ENCODE measurements around the gene PFKL. TPM values are rescaled to one million over a fixed set of nuclear protein-coding genes. Genes with fewer than 3 reads are reported as not detected.

PFKL gene
- total RNA-seq, 4 donors from 2014 or later, result 68.5 to 103 (median 96.8) TPM

DNA sequence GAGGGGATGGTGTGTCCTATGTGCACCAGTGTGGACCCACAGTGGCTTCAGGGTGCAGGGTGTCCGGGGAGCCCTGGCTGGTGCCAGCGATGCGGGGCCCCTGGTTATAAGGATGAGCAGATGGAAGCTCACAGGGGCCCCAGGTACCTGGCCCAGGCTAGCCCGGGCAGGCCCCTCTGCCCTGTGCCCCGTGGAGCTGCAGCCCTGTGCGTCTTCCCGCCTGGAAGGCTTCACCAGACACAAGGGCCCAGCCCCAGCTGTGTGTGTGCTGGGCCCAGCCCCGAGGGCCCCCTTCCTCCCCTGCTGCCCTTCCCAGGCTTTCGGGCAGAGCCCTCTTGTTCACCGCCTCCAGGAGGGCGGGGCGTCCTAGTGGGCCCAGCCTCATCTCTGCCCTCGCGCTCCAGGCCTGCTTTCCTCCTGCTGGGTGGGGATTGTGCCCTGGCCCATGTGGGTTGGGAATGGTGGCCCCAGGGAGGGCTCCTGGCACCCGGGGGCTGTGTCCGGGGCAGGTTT lies 15.9 kb downstream of the PFKL start:
- intact Hi-C loops (cut with DNase I), result no loop called here
- no peak for DNase-seq
- no peak overlapping the region for H3K27ac ChIP-seq
- H3K4me3 ChIP-seq (replicated peaks in 1 of 3), result no peak overlapping the region
- peaks cover 28 to 36% of the 10 kb centered on the region in 2 donors for H3K36me3 ChIP-seq
- no peaks in the 10 kb centered on the region for H3K9me3 ChIP-seq
- H3K4me1 ChIP-seq, result no peaks in the 10 kb centered on the region
- no peaks in the 10 kb centered on the region for H3K27me3 ChIP-seq
- 85 to 100% methylated on average over 9 to 13 of the region's 16 CpGs for WGBS, 2 donors
- no peak for TF ChIP-seq POLR2A (IDR thresholded peaks at IDR 0.05)
- TF ChIP-seq, protein P1, sequence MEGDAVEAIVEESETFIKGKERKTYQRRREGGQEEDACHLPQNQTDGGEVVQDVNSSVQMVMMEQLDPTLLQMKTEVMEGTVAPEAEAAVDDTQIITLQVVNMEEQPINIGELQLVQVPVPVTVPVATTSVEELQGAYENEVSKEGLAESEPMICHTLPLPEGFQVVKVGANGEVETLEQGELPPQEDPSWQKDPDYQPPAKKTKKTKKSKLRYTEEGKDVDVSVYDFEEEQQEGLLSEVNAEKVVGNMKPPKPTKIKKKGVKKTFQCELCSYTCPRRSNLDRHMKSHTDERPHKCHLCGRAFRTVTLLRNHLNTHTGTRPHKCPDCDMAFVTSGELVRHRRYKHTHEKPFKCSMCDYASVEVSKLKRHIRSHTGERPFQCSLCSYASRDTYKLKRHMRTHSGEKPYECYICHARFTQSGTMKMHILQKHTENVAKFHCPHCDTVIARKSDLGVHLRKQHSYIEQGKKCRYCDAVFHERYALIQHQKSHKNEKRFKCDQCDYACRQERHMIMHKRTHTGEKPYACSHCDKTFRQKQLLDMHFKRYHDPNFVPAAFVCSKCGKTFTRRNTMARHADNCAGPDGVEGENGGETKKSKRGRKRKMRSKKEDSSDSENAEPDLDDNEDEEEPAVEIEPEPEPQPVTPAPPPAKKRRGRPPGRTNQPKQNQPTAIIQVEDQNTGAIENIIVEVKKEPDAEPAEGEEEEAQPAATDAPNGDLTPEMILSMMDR (IDR thresholded peaks at IDR 0.05), result no peak

DNA sequence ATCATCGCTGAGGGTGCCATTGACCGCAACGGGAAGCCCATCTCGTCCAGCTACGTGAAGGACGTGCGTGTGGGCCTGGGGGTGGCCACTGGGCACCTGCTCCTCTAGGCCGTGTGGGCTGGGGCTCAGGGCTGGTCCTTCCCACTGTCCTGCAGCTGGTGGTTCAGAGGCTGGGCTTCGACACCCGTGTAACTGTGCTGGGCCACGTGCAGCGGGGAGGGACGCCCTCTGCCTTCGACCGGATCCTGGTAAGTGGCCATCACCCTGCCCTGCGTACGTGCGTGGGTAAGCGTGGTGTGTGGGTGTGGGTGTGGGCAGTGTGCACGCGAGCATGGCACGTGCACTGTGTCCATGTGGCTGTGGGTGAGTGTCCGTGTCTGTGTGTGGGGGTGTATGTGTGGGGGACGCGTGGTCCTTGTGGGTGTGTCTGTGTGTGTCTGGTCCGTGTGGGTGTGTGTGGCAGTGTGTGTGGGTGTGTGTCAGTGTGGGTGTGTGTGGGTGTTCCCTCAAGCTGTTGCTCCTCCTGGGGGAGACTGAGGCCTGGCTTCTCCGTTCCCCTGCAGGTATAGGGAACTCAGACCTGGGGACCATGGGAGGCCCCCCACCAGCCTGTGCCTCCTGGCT lies 16.5 kb downstream of the PFKL start:
- Histone ChIP-seq H3K27ac (no peak overlapping the region), H3K4me1 (no peaks in the 10 kb centered on the region), H3K4me3 (replicated peaks in 1 of 3) (no peak overlapping the region), H3K9me3 (no peaks in the 10 kb centered on the region), H3K27me3 (no peaks in the 10 kb centered on the region), H3K36me3 (peaks cover 27 to 31% of the 10 kb centered on the region in 2 donors)
- 92 to 99% methylated on average over 8 to 11 of the region's 27 CpGs for WGBS, 2 donors
- intact Hi-C loops (cut with DNase I), result no loop called here
- TF ChIP-seq POLR2A (IDR thresholded peaks at IDR 0.05), result no peak
- TF ChIP-seq, protein P1 (IDR thresholded peaks at IDR 0.05), result no peak
- DNase-seq, result no peak

DNA sequence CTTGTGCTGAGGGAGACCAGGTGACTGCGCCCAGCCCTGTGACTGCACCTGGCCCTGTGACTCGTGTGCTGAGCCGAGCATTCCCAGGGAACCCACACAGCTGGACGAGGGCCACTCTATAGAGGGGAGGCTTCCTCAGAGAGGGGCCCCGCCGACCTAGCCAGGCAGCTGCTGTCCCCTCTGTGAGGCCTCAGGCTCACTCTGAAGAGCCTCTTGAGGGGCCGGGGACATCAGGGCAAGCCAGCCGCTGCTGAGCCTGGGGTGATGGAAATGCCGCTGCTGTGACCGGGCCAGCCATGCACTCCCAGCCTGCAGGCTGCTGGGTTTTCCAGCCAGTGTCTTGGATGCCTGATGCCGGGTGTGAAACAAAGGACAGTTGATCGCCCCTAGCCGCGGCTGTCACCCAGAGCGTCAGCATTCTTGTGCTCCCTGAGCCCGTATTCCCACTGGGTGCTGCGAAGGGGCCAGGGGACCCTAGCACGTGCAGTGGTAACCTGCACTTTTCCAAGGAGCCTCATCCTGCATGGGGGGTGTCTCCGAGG lies 17.5 kb downstream of the PFKL start:
- TF ChIP-seq, protein P1 (IDR thresholded peaks at IDR 0.05), result no peak
- TF ChIP-seq POLR2A (IDR thresholded peaks at IDR 0.05), result no peak
- Histone ChIP-seq H3K4me3 (replicated peaks in 1 of 3) (no peak overlapping the region), H3K36me3 (peaks cover 22 to 32% of the 10 kb centered on the region in 2 donors), H3K9me3 (no peaks in the 10 kb centered on the region), H3K27me3 (no peaks in the 10 kb centered on the region), H3K27ac (no peak overlapping the region), H3K4me1 (no peaks in the 10 kb centered on the region)
- WGBS, 2 donors, result 90 to 94% methylated on average over 16 to 18 of the region's 19 CpGs
- intact Hi-C loops (cut with DNase I), result no loop called here
- DNase-seq, result no peak

DNA sequence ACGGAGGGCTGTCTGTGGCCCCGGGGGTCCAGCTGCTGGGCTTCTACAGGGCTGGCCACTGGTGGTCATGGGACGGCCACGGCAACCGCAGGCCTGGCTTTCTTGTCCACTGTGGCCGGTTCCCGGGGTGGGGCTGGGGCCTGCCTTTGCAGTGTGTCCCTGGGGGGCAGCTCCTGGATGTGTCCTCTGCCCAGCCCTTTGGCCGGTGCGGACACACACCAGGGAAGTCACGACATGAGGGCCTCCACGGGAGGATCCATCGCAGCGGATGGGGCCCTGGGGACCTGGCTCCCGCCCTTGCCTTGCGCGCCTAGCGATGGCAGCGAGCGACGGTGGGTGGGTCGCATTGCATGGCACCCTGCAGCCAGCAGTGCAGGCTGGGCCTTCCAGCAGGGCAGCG lies 18.0 kb downstream of the PFKL start:
- Histone ChIP-seq H3K27ac (no peak overlapping the region), H3K4me3 (replicated peaks in 1 of 3) (no peak overlapping the region), H3K36me3 (peaks cover 23 to 30% of the 10 kb centered on the region in 2 donors), H3K27me3 (no peaks in the 10 kb centered on the region), H3K9me3 (no peaks in the 10 kb centered on the region), H3K4me1 (no peaks in the 10 kb centered on the region)
- WGBS, 2 donors, result 94 to 95% methylated on average over 3 to 6 of the region's 22 CpGs
- intact Hi-C loops (cut with DNase I), result no loop called here
- TF ChIP-seq, protein P1 (IDR thresholded peaks at IDR 0.05), result no peak
- no peak for TF ChIP-seq POLR2A (IDR thresholded peaks at IDR 0.05)
- DNase-seq, result no peak

Measured in thyroid gland (tissue), 4 donors.